DMS 273 (cell line): ENCODE data around the gene ACVR1.
"Not testable (repeated sequence)": the region's sequence is repeated elsewhere in the genome, so short reads cannot be mapped to it uniquely, and the experiment has no call there.

Experiments
- DNase-seq: peaks from one replicate; lab custom pipeline; 2025; ENCODE audit not compliant: unreplicated experiment; lab: John Stamatoyannopoulos, UW

The ACVR1 gene

GRCh38 chr2:157894694-157895435 lies 18.7 kb upstream of the ACVR1 start:
- peak; percentile 85 for DNase-seq

DNA sequence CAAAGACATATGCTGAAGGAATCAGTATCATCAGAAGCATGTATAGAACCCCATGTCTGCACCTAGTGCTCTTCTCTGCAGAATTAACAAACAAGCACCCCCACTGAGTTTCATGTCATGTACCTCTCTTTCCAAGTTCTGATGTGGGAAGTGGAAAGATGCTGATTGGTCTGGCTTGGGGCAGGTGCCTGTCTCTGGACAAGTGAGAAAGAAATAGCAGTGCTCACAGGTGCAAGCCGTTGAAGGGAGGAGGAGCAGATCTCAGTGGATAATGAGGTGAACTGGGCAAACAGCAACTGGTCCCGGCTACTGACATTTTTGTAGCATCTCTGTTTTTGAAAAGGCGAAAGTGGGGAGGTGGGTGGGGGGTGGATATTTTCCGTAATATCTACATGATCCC lies 17.5 kb upstream of the ACVR1 start:
- no peak for DNase-seq

DNA sequence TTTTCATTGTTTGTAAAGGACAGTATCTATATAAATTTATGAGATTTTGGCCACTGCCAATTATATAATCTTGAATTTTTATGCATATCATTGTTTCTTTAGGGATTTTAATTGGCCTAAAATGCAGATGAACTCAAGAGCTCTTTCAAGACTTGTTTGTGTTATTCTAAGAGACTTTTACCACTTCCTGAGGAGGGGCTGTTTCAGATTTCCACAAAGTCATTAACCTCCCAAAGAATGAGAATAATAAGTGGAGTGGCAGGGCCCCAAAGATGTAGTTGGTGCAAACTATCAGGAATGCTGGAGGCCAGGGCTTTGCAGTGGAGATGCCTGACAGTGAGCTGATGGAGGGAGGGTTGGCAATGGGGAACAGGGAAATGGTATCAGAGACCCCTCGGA lies 15.5 kb upstream of the ACVR1 start:
- DNase-seq = no peak

GRCh38 chr2:157890969-157891642 lies 15.0 kb upstream of the ACVR1 start:
- peak; percentile 59 for DNase-seq

- DNase-seq = no peak
These were observed 11.8 kb upstream of the ACVR1 start for GRCh38 chr2:157887946-157888345.

GRCh38 chr2:157884533-157884932 lies 8.4 kb upstream of the ACVR1 start:
- not testable (repeated sequence) for DNase-seq

DNA sequence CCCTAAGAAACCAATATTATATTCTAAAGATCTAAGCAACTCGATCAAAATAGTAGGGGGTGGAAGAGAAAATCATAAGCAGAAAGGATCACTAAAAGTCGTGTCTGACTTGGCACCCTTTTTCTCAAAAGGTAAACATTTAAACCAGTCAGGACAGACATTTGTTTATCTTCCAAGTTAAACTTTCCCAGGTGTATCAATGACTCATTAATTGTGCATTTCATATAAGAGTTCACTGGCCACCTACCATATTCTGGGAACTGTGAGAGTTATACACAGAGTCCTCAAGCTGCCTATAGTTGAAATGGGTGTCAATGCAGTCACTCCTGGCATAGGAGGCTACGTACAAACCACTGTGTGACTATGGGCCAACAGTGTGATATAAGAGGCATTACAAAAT lies 4.8 kb upstream of the ACVR1 start:
- no peak for DNase-seq

- DNase-seq = no peak
These were observed 1.8 kb upstream of the ACVR1 start for GRCh38 chr2:157877761-157878400.

GRCh38 chr2:157876786-157877138 lies 632 bp upstream of the ACVR1 start:
- no peak for DNase-seq

DNA sequence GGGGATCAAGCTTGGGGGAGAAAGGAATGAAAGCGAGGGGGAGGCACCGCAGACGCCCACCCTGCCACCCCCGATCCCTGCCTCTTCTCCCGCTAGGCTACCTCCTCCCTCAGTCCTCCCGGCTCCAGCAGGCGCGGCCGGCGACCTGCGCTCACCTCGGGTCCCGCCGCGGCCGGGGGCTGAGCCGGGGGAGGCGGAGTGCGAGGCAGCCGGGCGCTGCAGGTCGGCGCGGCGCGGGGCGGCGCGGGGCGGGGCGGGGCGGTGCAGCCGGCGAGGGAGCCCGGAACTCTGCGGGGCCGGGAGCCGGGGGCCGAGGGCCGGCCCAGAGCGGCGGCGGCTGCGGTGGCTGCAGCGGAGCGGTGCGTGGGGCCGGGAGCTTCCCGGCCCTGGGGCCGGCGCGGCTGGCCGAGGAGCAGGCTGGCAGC lies 477 bp downstream of the ACVR1 start:
- DNase-seq = peak; percentile 82

DNA sequence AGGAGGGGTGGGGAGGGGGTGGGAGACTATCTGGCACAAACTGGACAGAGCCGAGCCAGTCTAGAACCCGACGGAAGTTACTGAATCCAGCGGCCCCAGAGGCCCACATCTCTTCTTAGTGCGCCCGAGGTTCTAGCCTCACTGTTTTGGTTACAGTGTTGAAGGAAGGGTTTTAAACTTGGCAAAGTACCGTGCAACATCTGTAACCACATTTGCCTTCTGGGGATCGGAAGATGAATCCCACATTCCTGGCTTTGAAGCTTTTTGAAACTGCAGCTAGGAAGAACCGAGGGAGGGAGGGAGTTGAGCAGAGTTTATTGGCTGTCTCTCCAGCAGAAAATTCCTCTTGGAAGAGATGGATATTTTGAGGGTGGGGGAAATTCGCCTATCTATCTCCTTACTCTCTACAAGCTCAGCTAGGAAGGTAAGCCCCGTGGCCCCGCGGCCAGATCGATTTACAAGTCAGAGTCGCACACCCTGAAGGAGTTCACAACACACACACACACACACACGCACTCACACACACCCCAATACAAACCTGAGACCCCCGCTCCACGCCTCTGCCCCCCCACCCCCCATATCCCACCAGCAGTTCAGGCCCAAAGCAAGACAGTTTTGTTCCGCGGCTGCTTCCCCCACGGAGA lies 1.0 kb downstream of the ACVR1 start:
- peak; percentile 78 for DNase-seq

GRCh38 chr2:157874348-157874747 lies 1.8 kb downstream of the ACVR1 start:
- DNase-seq = no peak

DNA sequence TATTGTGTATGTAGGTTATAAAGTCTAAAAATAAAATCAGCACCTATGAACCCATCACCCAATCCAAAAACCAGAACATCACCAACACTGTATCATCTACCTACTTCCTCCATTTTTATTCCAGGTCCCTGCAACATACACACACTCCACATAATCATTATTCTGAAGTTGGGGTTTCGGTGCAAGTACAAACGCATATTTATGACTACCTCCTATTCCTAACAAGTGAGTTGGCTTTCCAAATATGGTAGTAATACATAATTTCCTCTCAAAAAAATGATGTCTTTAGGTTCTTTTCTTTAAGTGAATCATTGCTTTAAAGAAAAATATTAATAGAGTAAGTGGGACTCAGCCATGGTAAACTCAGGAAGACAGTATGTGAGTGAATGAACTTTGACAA lies 3.3 kb downstream of the ACVR1 start:
- DNase-seq = no peak

DNA sequence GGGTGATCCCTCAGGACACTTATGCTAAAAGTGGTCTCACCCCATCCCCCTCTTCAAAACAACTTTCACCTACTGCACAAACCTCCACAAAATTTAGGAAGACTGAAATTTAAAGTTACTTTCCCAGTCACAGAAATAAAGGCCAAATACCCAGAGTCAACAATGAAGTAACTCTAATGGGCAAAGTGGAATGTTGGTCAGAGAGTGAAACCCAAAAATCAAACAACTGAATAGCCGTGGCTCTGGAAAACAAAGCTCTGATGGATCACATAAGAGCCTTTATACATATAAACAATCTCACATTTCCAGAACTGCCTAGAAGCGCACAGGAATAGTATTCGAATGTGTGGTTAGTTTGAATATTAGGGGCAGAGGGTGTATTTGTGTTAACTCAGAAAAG lies 4.7 kb downstream of the ACVR1 start:
- DNase-seq = no peak

GRCh38 chr2:157868993-157869392 lies 7.1 kb downstream of the ACVR1 start:
- no peak for DNase-seq

GRCh38 chr2:157867703-157868102 lies 8.4 kb downstream of the ACVR1 start:
- DNase-seq = no peak

GRCh38 chr2:157866666-157867642 lies 9.2 kb downstream of the ACVR1 start:
- DNase-seq = no peak

DNA sequence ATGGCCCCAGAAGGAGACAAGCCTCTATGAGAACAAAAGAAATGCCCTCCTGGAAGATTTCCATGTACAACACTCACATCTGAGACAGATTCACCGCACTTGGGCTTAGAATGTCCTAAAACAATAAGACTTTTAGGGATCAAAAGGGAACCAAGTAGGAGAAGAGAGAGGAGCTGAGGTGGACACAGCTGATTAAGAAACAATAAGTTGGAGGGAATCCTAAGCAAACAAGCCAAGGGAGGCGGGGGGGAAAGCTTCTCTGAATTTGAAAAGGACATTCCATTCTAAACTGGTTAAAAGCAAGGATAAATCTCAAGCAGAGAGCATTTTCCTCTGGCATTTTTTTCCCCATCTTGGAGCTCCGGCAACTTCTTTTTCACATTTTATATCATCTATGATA lies 9.9 kb downstream of the ACVR1 start:
- no peak for DNase-seq

DNA sequence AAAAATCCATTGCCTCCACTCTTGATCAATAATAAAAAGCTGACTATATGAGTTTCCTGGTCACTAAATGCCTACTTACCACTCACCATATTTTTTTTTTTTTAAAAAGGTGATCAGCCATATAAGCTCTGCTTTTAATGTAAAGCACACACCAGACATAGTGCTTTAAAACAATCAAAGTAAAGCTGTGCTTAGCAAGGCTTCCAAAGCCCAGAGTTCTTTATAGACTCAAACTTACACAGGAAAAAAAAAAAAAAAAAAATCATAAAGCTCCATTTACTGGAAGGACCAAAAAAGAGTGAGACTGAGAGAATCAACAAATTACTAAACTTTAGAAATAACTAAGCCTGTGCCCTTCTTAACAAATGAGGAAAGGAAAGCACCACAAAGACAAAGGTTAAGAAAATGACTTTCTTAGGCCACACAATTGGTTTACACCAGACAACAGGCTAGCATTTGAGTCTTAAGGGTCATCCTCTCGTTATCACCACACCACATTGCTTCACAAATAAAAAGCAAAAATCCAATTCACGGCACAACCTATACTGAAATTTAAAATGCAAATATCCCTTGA lies 11.2 kb downstream of the ACVR1 start:
- no peak for DNase-seq

DNA sequence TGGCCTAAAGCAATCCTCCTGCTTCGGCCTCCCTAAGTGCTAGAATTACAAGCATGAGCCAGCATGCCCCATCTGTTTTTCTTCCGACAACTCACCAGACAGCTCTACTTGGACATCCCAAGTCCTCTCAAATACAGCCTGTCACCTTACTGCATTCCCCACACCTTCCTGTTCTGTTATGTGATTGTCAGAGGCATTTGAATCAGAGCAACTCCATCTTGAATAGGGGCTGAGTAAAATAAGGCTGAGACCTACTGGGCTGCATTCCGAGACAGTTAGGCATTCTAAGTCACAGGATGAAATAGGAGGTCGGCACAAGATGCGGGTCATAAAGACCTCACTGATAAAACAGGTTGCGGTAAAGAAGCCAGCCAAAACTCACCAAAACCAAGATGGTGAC lies 17.3 kb downstream of the ACVR1 start:
- no peak for DNase-seq
